ENCODE results near the gene ELFN1. TPM values are rescaled to one million over a fixed set of nuclear protein-coding genes. Genes with fewer than 3 reads are reported as not detected.
"Not testable (repeated sequence)": the region's sequence is repeated elsewhere in the genome, so short reads cannot be mapped to it uniquely, and the experiment has no call there.

The ELFN1 gene
- polyA plus RNA-seq, 1 of the 3 experiments (the other 2 are of a cell fraction), result 0.05 TPM

GRCh38 chr7:1717903-1718676, 48.0 kb downstream of the ELFN1 start:
- TF ChIP-seq TAF1 (IDR thresholded peaks at IDR 0.05; ENCODE audit: borderline replicate concordance, low read depth, low read length) (no peak), REST (IDR thresholded peaks at IDR 0.05; ENCODE audit: low read depth, low read length) (peak; percentile 58; the same call in 1 of the 2 replicates)
- Histone ChIP-seq H3K27ac (ENCODE audit: low read depth in 2 of 2, low read length in 1 of 2) (no peak overlapping the region; a peak in 1 of 4 replicates), H3F3A (replicated peaks; ENCODE audit: insufficient read depth) (no peaks in the 10 kb centered on the region), H3K36me3 (replicated peaks in 1 of 2; ENCODE audit: control insufficient read depth in 1 of 2, insufficient read depth in 2 of 2, low read length in 1 of 2) (no peaks in the 10 kb centered on the region), H2AFZ (ENCODE audit: low read depth) (no peak overlapping the region), H3K9me2 (no peaks in the 10 kb centered on the region), H3K4me3 (ENCODE audit: low read depth in 2 of 2, low read length in 1 of 2) (no peak overlapping the region), H3K27me3 (ENCODE audit: insufficient read depth) (no peaks in the 10 kb centered on the region; the same call in 1 of the 2 replicates), H3K9me3 (no peaks in the 10 kb centered on the region), H3K4me2 (no peak overlapping the region), H3K9ac (no peak overlapping the region), H4K20me1 (ENCODE audit: insufficient read depth) (no peaks in the 10 kb centered on the region), H3K79me2 (ENCODE audit: insufficient read depth) (no peaks in the 10 kb centered on the region), H3K4me1 (ENCODE audit: control insufficient read depth in 1 of 2, insufficient read depth in 2 of 2, low read depth in 1 of 2, low read length in 1 of 2) (peaks cover 0 to 55% of the 10 kb centered on the region in 2 experiments; a peak in 2 of 4 replicates)
- ChIA-PET CTCF (interaction anchor here (1.1 to 3.3 kb wide), 2 partner anchors 11 to 54 kb away, joined by 3 to 14 read pairs; no protein-coding TSS in a partner anchor), POLR2A (no interaction called here)
- WGBS (ENCODE audit: low lambda C conversion rate), result 84% methylated on average over 15 of the region's 15 CpGs
- DNase-seq, result no peak

- H3K9ac ChIP-seq; H3K4me2 ChIP-seq; H3F3A ChIP-seq (replicated peaks; ENCODE audit: insufficient read depth); H2AFZ ChIP-seq (ENCODE audit: low read depth); H3K27me3 ChIP-seq (ENCODE audit: insufficient read depth); H3K36me3 ChIP-seq (replicated peaks in 1 of 2; ENCODE audit: control insufficient read depth in 1 of 2, insufficient read depth in 2 of 2, low read length in 1 of 2); H3K79me2 ChIP-seq (ENCODE audit: insufficient read depth); H3K9me2 ChIP-seq; H3K27ac ChIP-seq (ENCODE audit: low read depth in 2 of 2, low read length in 1 of 2); H4K20me1 ChIP-seq (ENCODE audit: insufficient read depth); H3K4me3 ChIP-seq (ENCODE audit: low read depth in 2 of 2, low read length in 1 of 2); DNase-seq; POLR2A ChIA-PET; H3K9me3 ChIP-seq: not testable (repeated sequence)
- peaks cover 0 to 47% of the 10 kb centered on the region in 2 experiments; a peak in 2 of 4 replicates for H3K4me1 ChIP-seq (ENCODE audit: control insufficient read depth in 1 of 2, insufficient read depth in 2 of 2, low read depth in 1 of 2, low read length in 1 of 2)
- 0 out of 2 replicates have a peak, but pooled peaks have one; percentile 60 for TF ChIP-seq REST (IDR thresholded peaks at IDR 0.05; ENCODE audit: low read depth, low read length)
- 97% methylated on average over 4 of the region's 10 CpGs for WGBS (ENCODE audit: low lambda C conversion rate)
- CTCF ChIA-PET, result interaction anchor here (1.8 kb wide), 1 partner anchor 15 kb away, joined by 5 read pairs; no protein-coding TSS in a partner anchor
Measured at GRCh38 chr7:1718850-1719249, 48.8 kb downstream of the ELFN1 start.

- POLR2A ChIA-PET; H3K27me3 ChIP-seq (ENCODE audit: insufficient read depth); H3K79me2 ChIP-seq (ENCODE audit: insufficient read depth); H3K9me3 ChIP-seq; H3K4me2 ChIP-seq; H3K4me3 ChIP-seq (ENCODE audit: low read depth in 2 of 2, low read length in 1 of 2); H3K27ac ChIP-seq (ENCODE audit: low read depth in 2 of 2, low read length in 1 of 2); H3K36me3 ChIP-seq (replicated peaks in 1 of 2; ENCODE audit: control insufficient read depth in 1 of 2, insufficient read depth in 2 of 2, low read length in 1 of 2); H4K20me1 ChIP-seq (ENCODE audit: insufficient read depth); H3F3A ChIP-seq (replicated peaks; ENCODE audit: insufficient read depth); DNase-seq; H2AFZ ChIP-seq (ENCODE audit: low read depth); H3K9ac ChIP-seq; H3K9me2 ChIP-seq: not testable (repeated sequence)
- 77% methylated on average over 11 of the region's 13 CpGs for WGBS (ENCODE audit: low lambda C conversion rate)
- CTCF ChIA-PET, result interaction anchor here (1.3 to 1.8 kb wide), 2 partner anchors 15 to 490 kb away, joined by 4 to 5 read pairs; no protein-coding TSS in a partner anchor
- H3K4me1 ChIP-seq (ENCODE audit: control insufficient read depth in 1 of 2, insufficient read depth in 2 of 2, low read depth in 1 of 2, low read length in 1 of 2), result peaks cover 0 to 43% of the 10 kb centered on the region in 2 experiments; a peak in 2 of 4 replicates
Measured at GRCh38 chr7:1719256-1719655, 49.2 kb downstream of the ELFN1 start.
